AML-193 (cell line): Measurements from ENCODE around the gene MTMR12.
A peak's percentile ranks its signal among the peaks of the same experiment; 100 is the strongest.
"Not testable (repeated sequence)": the region's sequence is repeated elsewhere in the genome, so short reads cannot be mapped to it uniquely, and the experiment has no call there.

Source experiments
- DNase-seq, 2 experiments: peaks; one replicate each; lab custom pipeline; 2025; lab: John Stamatoyannopoulos, UW

MTMR12 gene

DNA sequence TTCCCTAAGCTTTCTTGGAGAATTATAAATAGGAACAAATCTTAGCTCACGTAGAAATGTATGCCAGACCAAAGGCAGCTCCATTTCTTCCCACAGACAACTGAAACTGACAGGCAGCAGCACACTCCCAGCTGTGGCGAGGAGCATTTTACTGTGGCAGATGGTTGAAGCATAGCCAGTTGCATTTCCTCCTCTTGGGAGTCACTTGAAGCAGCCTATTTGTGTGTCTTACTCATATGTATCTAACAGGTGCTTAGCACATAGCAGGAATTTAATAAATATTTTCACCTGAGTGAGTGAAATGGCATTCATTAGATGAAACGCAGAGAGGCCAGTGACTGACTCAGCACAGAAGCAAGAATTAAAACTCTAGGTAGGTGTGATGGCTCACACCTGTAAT lies 12.3 kb upstream of the MTMR12 start:
- no peak for DNase-seq

DNA sequence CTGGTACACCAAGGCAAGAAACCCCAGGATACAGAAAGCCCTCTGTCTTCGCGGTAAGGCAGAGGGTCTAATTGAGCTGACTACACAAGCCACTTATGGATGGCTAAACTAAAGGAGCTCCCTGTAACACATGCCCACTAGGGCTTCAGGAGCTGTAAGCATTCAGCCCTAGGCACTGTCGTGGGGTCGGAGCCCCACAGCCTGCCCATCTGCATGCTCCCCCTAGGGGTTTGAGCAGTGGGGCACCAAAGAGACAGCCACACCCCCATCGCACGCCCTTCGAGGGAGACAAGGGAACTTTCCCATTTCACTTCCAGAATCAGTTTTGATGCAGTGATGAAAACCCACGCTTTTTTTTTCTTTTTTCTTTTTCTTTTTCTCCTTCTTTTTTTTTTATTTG lies 11.0 kb upstream of the MTMR12 start:
- DNase-seq = no peak

DNA sequence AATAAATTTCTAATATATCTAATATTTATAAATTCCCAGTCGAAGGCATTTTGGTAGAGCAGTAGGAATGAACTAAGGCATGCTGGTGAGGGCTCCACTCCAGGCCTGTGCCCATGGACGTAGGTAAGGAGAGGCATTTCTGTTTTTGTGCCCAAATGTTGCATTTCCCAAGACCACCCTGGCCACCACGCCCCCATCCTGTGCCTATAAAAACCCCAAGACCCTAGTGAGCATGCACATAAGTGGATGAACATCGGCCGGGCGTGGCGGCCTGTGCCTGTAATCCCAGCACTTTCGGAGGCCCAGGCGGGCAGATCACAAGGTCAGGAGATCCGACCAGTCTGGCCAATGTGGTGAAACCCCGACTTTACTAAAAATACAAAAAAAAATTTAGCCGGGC lies 10.1 kb upstream of the MTMR12 start:
- DNase-seq = no peak

DNA sequence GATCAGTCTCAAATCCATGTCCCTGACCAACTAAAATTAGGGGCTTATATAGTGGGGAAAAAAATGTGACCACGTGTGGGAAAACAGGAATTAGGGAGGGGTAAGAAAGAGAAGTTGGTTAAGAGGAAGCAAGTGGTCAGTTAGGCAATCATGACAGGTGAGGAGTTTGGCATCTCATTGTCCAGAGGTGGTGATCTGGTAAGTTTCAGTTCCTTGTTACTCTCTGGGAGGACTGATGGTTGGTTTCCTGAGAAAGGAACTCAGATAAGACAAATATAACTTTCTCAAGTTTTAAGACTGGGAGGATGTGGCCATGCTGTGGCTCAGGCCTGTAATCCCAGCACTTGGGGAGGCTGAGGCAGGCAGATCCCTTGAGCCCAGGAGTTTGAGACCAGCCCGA lies 9.0 kb upstream of the MTMR12 start:
- DNase-seq = not testable (repeated sequence)

DNA sequence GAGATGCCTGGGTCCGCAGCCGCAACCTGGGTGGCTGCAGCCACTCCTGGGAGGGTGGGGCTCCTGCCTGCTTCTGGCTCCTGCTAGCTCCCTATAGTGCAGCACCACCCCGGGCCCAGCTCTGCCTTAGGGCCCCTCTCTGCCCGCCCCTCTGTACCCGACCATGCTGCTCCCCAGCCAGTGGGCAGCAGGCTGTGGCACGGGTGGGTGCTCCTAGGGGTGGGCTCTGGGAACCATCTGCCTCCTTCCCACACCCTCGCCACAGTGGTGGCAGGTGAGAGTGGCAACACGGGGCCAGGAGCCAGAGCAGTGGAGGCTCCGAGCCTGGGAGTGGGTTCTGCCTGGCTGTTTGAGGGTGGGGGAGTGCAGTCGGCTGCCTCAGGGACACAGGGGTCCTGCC lies 7.8 kb upstream of the MTMR12 start:
- no peak for DNase-seq

DNA sequence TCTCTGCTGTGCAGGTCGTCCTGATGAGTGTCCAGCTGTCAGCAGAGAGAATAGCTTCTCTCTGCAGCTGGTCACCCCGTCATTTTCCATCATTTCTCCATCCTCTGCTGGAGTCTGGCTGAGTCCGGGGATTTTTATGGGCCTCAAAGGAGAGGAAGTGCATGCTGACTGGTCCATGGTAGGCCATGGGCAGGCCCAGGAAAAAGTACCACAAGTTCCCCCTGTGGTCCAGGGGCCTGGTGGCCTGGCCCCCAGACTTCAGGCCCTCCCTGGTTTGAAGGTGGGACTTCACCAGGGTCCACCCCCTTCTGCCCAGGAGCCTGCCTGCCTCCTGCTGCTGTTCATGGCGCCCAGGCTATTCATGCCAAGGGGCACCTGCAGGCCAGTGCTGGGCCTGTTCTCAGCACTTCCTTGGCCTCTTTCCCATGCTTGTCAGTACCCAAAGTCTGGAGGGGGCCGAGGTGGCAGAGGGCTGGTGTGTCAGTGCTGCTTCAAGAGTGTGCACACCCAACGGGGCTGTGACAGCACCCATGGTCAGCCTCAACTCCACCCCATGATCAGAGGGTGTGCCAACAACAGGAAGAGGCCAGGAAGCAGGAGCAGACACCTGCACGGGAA lies 7.3 kb upstream of the MTMR12 start:
- DNase-seq = no peak

DNA sequence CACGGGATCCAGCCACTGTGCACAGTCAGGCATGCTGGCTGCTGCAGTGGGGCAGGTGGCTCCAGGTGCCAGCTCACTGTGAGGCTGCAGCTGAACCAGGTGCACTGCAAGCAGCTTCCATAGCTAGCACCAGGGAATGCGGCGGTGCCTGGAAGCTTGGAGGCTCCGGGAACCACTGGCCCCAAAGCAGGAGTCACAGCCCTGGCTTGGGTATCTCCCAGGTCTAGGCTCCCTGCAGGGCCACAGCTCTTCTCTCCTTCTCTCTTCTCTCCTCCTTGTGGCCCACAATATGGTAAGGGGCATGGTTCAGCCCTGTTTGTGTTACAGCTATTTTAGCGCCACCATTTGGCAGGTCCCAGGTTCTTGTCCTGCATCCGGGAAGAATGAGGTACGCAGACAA lies 6.7 kb upstream of the MTMR12 start:
- no peak for DNase-seq

DNA sequence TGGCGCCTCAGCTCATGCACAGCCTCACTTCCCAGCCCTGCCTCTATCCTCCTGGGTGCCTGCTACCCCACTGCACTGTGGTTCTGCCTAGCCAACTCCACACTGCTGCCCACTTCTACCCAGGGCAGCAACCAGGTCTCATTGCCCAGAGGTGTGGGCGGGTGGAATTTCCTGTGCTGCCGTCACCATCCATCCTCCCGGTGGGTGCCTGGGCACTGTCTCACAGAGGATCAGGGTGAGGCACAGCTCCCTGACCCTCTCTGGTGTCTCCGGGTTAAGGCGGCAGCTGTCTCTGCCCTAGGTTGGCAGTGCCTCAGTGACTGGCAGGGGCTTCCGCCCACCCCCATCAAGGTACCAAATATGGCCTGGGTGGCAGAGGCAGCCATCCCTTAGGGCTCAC lies 4.3 kb upstream of the MTMR12 start:
- DNase-seq = no peak

DNA sequence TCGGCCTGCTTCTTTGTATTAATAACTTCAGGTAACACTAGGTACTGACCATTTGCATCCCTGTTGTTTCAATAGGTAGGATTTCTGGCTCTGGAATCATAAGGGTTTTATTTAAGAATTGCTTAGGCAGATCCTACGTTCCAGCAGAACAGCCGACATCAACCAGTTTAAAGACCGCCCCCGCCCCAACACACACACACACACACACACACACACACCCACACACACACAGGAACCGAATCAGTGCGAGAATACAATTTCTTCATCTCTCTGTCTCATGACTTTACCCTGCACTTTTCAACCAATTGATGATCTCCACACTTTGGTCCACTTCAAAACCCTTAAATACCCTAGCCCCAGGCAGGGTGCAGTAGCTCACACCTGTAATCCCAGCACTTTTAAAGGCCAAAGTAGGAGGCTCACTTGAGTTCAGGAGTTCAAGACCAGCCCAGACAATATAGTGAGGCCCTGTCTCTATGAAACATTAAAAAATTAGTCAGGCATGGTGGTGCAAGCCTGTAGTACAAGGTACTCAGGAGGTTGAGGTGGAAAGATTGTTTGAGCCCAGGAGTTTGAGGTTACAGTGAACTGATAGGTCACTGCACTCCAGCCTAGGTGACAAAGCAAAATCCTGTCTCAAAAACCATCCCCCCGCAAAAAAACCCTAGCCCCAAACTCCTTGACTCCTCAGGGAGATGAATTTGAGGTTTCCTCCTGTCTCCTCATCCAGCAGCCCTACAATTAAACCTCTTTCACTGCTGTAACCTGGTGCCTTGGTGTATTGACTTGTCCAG lies 2.7 kb upstream of the MTMR12 start:
- DNase-seq = no peak

DNA sequence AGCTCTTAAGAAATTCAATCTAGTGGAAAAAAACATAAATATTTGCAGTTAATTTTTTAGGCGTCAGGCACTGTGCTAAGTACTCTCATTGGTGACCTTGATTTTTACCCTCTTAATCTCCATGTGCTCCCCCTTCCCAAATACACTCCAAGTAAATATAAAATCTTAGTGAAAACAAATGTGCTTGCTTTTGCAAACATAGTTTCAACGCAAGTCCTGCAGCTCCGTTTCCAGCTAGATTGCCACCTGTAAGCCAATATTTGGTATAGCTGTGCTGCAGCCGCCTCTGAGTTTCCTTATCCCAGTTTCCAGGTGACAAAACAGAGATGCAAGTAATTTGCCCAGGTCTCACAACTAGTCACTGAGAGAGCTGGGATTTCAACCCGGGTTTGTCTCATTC lies 1.9 kb upstream of the MTMR12 start:
- no peak for DNase-seq

DNA sequence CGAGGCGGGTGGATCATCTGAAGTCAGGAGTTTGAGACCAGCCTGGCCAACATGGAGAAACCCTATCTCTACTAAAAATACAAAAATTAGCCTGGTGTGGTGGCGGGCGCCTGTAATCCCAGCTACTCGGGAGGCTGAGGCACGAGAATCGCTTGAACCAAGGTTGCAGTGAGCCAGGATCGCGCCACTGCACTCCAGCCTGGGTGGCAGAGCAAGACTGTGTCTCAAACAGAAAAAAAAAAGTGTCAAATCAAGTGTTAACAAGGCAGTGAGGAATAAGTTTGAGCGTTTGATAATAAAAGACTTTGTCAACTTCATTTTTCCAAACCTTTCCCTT lies 1.4 kb upstream of the MTMR12 start:
- not testable (repeated sequence) for DNase-seq

DNA sequence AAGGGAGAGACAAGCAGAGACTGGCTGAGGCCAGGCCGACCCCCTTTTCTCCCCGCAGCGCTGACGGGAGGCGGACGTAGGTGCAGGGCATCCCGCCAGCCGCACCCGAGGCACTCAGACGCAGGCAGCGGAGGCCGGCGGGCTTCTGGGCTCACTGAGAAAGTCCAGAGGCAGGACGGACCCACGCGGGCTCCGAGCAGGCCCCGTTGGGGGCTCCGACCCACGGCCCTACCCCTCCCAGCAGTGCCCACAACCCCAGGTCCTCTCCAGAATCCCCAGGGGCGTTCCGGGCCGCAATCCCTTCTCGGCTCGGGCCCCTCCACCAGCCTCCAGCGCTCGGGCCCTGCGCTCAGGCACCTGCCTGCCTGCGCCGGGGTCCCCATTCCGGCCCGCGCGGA lies 543 bp downstream of the MTMR12 start:
- DNase-seq = no peak

DNA sequence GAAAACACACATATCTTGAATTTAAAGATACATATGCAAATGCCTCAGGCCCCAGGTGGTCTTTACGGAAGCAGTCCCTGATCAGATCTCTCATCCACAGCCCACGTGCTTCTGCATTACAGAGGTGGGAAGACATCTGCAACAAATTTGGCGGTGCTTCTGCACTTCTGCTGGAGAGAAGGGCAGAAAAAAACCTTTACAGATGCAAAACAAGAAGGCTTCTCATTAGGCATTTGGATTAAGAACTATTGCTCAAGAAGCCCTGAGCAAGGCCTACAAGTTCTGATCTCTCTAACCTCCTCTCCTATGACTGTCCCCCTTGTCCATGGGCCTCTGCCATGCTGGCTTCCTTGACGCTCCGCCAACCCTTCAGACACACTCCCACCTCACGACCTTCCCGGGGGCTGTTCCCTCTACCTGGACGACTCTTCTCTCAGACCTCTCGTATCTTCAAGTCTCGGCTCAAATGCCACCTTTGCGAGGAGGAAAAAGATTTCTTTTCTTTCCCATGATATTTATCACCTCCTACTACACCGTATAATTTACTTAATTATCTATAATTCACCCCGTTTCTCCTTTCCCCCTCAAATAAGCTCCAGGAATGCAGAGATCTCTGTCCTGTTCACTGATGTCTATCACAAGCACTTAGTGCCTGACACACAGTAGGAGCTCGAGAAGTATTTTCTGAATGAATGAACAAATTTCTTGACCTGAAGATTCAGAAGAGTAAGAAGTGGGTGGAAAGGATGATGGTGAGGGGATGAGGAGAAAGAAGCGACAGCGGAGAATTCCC lies 1.1 kb downstream of the MTMR12 start:
- DNase-seq = no peak

DNA sequence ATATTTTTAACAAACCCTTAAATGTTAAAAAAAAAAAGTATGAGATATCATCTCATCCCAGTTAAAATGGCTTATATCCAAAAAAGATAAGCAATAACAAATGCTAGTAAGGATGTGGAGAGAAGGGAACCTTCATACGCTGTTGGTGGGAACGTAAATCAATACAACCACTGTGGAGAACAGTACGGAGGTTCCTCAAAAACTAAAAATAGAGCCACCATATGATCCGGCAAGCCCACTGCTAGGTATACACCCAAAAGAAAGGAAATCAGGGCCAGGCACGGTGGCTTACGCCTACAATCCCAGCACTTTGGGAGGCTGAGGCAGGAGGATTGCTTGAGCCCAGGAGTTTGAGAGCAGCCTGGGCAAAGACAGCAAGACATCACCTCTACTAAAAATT lies 3.0 kb downstream of the MTMR12 start:
- DNase-seq = no peak

DNA sequence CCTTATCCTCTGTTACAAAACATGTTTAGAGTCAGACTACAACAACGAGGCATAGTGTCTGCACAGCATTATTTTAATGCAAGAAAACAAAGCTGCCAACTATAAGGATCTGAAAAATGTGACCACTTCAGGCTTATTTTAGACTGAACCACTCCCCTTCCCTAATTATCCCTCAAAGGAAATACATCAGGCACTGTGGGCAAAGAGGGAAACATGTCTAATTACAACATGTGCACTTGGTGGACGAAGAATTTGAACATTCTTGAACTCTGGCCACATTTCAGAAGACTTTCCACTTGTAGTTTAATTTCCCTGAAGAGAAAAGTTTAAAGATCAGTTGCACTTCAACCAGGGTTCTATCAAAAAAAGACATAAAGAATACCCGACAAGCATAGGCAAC lies 3.8 kb downstream of the MTMR12 start:
- no peak for DNase-seq

DNA sequence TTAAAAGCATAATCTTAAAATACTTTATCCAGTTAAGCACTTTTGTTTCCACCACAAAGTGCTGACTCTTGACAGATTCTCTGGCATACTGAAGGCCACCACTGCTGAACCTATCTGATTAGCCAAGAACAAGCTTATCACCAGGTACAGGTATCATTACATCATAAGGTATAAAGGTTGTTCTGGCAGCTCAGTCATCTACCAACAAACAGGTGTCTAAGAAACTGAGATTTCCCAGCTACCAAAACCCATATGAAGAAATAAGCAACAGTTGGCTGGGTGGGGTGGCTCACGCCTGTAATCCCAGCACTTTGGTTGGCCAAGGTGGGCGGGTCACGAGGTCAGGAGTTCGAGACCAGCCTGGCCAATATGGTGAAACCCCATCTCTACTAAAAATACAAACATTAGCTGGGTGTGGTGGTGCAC lies 5.0 kb downstream of the MTMR12 start:
- no peak for DNase-seq

DNA sequence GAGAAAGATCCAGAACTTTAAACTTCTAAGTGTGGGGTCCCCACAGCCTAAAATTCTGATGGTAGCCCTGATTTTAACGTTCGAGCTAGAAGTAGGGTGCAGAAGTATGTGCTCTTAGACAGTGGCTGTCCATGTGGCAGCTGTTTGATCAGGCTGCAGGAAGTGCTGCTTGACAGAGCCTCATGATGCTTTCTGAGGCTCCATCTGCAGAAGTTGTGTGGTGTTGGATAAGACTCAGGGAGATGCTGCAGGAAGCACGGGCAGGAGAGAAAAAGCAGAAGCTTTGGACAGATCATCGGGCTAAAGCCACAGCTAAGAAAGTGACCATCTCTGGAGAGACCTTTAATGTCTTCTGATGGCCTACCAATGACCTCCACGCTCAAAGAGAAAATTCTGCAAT lies 8.1 kb downstream of the MTMR12 start:
- DNase-seq = peak; percentile 27 to 49

DNA sequence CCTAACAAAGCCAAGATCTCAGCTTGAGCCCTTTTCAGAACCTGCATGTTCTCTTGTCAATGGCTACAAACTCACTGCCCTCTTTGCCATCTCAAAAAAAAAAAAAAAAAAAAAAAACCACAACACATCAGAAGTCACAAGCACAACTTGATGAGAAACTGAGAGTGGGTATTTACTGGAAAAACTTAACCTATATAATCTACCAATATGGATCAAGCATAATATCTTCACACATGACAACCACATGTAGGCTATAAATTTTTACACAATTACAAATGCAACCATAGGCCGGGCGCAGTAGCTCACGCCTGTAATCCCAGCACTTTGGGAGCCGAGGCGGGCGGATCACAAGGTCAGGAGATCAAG lies 9.0 kb downstream of the MTMR12 start:
- DNase-seq = no peak

DNA sequence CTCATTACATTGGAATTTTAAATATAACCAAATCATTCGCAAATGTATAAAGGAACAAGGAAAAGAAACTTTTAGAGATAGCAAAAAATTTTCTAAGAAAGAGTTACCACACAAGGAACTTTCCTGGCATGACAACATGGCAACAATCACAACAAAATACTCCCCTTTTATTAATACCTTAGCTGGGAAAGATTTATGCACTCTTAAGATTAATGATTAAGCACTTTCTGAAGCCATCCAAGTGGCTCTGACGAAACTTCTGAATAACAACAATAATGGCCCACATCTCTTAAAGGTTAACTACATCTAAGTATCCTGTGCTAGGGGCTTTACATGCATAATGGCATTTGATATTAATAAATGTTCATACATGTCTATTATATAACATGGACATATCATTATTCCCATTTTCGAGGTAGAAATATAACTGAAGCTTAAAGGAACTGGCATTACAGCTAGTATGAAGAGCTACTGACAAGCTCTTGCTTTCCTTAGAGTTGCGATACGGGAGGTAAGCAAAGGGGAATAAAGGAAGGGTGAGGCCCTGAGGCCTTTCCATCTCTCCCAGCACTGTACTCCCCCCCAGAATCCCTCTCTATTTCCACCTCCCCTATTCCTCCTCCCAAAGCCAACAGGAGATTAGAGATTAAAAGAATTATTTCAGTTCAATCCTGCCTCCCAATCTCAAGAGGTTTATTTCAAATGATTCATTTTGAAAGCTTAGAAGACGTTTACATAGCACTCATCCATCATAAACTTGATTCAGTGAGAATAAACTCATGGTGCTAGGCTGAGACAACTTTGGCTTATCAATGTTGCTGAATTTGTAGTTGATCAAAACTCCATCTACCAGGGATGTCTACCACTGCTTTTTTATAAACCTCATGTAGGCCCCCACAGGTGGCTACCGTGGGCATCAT lies 9.6 kb downstream of the MTMR12 start:
- no peak for DNase-seq

DNA sequence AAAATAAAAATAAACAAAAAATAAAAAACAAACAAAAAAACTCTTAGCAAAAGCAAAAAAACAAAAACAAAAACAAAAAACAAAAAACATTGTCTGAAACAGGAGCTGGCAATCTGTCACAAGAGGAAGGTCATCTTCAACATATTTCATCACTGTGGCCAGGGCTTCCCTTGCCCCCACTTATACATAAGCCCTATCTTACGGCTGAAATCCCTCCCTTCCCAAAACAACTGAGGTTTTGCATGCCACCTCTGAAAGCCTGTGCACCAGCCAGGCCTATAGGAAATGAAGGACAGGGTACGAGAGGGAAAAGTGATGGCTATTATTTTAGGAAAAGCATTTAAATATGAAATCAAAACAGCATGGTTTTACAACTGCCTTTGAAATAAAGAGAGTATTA lies 10.8 kb downstream of the MTMR12 start:
- DNase-seq = no peak

DNA sequence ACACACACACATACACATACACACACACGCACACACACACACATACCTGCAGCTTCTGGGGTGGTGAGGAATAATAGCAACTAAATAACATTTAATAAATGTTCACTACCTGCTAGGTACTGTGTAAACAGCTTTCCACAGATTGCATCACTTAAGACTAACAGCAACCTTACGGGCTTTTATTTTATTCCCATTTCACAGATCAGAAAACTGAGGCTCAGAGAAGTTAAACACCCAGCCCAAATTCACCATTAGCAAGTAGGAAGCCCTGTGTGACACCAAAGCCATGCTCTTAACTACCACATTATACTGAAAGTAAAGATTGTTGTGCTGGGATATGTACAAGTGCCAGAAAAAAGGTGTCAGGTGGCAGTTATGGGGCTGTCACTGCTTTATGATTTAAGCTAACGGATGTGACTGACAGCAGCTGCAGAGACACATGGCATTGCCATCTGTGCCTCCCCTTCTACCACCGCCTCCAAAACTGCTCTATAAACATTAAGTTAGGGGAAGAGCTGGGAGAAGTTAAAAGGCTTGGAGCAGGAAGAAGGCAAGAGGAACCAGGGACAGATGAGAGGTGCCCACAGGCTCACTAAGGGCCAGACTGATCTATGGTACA lies 13.6 kb downstream of the MTMR12 start:
- DNase-seq = no peak

DNA sequence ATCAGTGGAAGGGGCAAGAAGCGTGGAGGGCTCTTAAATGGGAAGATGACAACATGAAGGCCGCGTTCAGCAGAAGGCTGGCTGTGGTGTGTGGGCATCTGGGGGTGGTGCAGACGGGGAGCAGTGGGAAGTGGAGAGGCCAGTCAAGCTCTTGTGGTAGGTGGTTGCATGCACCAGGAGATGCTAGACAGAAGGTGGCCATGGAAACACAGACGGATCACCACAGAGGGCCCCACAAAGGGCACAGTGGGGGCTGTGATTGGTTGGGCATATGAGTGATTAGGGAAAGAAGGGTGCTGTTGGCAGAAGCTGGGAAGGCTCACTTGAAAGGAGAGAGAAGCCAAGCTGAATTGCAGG lies 14.7 kb downstream of the MTMR12 start:
- DNase-seq = no peak
